Posterior cingulate gyrus (tissue), 11 donors: ENCODE data around the gene MRPL36.

ENCODE experiments used
- DNase-seq, 10 donors: peaks; one replicate each; pipeline versions ENCODE4 v3.0.0 to v3.0.0-alpha.2; 2020 to 2021; ENCODE audit warnings: mixed read lengths in 3 of 10
- intact Hi-C: fragments of 100-400 bp; cut with DNase I; formaldehyde crosslinking; loops from one replicate; pipeline ENCODE4 v1.15.1; 2023

MRPL36 gene

DNA sequence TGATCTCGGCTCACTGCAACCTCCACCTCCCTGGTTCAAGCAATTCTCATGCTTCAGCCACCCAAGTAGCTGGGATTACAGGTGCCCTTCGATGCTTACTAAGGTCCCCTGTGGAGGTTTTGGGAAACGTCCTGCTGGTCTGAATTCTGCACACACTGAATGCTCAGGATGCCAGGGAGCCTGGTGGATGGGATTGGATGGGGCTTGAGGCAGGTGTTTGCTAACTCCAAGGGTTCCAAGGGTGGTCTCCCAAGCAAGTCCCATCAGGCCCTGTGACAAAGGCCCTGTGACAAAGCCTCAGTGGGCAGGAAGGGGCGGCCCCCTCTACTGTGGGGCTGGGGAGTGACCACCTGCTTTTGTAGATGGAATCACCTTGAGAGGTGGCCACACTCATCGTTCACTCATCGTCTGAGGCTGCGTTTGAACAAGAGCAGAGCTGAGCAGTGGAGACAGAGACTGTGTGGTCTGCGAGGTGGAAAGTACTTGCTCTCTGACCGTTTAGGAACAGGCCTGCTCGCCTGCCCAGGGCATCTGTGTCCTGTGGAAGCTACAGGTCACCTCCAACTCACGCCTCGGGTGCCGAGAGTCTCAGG lies 40.2 kb downstream of the MRPL36 start:
- intact Hi-C loops: no loop called here
- DNase-seq: peak in 2 of 10 donors; percentile 2 to 58

DNA sequence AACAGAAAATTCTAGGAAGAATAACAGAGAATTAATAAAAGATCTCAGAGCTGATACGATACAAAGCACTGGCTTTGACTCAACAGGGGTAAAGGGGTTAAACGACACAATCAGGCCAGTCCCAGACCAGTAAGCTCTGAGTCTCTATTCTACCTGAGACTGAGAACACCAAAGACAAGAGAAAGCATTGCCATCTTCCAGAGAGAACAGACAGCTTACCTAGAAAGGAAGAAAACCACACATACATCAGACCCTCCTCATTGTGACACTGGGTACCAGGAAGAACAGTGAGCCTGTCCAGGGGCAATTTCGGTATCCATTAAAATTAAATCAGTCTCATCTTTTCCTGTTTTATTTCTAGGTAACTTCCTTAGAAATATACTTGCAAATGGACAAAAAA lies 41.1 kb downstream of the MRPL36 start:
- DNase-seq: no peak
- intact Hi-C loops: no loop called here

DNA sequence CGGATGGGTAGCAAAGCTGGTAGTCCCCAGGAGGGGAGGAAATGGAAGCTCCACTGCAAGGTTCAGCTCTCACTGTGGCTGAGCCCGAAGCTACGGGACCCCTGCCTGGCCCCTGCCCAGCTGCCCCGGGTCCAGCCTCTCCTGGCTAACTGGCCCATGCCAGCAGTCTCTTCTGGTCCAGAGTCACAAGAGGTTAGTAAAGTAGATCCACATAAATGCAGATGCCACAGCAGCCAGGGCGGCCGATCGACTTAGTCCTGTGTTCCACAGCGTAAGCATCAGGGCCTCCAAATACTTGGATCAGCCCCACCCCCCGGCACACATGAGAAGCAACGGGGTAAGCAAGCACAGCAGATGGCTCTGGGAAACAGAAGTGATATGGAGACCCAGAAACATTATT lies 42.1 kb downstream of the MRPL36 start:
- peak in 2 of 10 donors; percentile 50 to 70 for DNase-seq
- intact Hi-C loops: no loop called here

DNA sequence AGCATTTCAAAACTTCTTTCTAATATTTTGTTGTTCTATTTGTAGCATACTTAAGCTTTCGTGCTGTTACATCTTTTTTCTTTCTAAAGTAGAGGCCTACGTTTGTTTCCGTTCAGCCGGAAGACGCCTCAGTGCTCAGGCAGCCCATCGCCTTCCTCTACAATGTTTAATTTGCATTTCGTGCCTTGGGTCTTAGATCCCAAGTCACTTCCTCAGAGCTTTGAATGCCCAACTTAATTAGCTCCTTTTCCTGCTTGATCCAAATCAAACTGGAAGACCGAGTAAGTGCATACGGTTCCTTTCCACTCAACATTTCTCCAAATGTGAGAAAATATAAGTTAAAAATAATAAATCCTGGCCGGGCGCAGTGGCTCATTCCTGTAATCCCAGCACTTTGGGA lies 43.2 kb downstream of the MRPL36 start:
- no peak for DNase-seq
- intact Hi-C loops: no loop called here

DNA sequence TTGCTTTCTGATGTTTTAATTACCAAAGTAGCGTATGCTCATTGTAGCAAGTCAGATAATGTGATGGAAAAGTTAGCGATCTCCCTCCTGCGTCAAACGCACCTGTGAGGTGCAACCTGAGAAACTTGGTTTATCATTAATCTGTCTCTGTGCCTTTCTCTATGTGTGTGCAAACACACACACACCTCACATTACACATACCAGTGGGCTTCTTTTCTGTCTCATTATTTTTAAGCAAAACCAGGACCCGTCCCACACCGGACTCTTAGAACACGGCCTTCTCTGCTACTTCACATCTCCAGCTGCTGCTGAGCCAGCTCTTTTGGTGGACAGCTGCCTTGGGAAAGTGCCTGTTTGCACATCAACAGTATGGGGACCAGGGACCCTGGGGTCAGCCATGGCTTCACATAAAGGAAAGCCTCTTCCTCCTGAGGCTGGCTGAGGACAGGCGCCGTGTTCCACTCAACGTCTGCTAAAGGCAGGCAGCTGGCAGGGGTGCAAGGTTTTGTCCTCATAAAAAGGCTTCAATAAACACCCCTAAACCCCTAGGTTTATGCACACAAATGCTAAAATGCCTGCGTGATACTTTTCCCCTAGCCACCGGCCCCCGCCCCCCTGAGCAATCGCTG lies 44.2 kb downstream of the MRPL36 start:
- intact Hi-C loops: no loop called here
- peak in 1 of 10 donors; percentile 55 for DNase-seq

DNA sequence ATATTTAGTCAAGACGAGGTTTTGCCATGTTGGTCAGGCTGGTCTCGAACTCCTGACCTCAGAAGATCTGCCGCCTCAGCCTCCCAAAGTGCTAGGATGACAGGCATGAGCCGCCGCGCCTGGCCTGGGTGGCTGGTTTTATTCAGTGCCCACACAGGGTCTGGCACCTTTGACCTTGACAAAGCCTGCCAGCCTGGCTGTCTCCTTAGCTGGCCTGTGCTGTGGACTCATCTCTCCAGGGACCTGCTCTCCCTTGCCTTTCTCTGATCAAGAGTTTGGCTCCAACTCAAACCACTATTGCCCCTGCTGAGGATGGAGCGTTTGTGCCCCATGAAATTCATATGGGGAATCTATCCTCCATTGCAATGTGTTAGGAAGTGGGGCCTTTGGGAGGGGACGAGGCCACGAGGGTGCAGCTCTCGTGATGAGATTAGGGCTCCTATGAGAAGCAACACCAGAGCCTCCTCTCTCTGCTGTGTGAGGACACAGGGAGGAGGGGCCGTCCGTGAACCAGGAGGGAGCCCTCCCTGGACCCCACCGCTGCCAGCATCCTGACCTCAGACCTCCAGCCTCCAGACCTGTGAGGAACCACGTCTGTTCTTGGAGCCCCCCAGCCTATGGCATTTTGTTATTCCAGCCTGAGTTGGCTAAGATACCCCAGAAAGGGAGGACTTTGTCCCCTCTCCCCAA lies 45.0 kb downstream of the MRPL36 start:
- DNase-seq: peak in 2 of 10 donors; percentile 5 to 51
- intact Hi-C loops: no loop called here

DNA sequence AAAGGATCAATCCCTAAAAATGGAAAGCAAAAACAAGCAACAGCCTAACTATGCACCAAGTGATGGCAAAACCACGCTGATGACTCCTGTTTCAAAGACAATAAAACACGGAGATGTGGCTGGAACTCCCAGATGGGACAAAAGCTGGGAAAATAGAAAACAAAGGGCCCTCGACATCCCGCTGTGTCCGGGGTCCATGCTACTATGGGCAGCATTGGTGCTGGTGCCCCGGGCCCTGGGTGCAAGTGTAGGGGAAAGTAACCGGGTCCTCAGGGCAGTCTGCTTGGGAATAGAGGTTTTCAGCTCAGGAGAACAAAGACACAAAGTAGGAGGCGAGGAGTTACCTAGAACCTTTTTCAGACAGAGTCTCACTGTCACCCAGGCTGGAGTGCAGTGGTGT lies 46.1 kb downstream of the MRPL36 start:
- intact Hi-C loops: no loop called here
- peak in 1 of 10 donors; percentile 21 for DNase-seq

DNA sequence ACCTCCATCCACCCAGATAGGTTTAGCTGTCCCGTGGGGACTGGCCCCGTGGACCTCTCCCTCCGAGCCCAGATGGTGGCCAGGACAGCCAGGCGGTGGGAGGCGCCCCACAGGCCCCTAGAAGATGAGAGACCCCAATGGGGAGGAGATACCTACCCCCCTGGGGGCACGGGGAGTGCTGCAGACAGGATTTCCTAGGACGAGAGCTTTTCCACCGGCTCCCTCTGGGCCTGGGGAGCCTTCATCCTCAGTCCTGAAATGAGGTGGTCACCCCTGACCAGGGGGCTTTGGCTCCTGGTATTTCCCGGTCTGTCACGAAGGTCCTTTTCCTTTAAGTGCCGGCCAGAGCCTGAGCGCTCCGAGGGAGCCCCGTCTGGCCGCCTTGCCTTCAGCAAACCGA lies 46.8 kb downstream of the MRPL36 start:
- intact Hi-C loops: no loop called here
- peak in 2 of 10 donors; percentile 62 to 67 for DNase-seq

DNA sequence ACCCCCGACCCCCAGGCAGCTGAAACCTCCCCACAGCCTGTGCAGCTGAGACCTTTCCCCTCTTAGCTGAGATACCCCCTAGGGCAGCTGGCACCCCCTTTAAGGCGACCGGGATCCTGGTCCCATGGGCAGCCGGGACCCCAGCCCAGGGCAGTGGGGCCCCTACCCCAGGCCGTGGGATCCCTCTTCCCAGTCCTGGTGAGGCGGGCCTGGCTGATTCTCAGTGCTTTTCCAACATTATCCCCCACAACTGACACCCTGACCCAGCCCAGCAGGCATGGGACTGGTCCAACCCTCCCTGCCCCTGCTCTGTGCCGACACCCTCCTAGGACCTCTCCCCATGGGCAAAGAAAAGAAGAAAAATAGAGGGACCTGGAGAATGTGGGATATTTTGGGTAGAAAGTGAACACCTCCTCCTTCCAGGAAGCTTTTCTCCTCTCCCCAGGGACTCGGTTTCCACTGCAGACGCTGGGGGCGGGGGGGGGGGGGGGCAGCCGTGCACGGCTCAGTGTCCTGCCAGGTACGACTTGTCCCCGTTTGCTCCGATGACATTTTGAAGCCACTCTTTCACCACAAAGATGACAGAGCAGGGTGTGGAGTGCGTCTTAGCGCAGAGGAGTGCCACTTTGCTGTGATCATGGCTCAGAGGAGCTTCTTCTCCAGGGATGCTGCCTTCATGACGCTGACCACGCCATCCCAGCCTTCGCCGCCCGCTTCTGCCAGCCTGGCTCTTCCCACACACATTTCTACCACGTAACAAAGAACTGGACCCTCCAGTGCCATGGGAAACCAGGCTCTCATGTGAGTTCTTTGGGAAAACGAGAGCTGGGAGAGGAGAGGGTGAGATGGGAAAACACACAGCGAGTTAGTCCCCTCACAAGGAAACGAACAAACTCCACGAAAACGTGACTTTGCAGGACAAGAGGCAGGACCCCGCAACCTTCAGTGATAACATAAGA lies 47.5 kb downstream of the MRPL36 start:
- DNase-seq: peak in 1 of 10 donors; percentile 59

DNA sequence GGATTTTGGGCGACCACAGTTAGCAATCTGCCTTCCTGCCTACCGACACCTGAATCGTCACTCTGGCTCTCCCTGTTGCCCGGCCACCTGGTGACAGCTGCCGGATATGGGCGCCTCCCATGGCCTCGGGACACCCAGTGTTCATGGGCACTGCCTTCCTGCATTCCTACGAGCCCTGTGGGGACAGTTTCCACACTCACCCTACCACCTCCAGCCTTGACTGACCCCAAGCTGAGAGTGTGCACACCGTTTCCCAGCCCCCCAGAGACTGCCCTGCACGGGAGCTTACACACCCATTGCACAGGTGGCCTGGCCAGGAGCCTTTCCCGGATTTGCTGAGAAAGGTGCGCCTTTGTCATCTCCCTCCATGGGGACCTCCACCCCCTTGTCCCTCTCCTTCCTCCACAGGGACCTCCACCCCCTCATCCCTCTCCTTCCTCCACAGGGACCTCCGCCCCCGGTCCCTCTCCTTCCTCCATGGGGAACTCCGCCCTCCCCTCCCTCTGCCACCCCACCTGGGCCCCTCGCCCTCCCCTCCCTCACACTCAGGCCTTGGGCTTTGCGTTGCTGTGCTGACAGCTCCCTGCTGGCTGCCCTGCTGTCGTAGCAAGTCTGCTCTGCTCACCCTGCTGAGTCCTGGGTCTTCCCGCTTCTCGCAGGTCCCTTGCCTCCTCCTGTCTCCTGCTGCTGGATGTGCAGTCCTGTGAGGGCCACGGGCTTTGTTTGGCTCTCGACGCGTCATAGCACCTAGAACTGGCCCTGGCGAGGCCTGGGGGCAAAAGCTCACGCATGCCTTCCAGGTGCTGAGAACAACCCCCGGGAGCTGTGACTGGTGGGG lies 48.4 kb downstream of the MRPL36 start:
- intact Hi-C loops: no loop called here
- peak in 3 of 10 donors; percentile 12 to 76 (median 54) for DNase-seq

More for the DNA sequence above, 47.5 kb downstream of the MRPL36 start:
- intact Hi-C loops: no loop called here

DNA sequence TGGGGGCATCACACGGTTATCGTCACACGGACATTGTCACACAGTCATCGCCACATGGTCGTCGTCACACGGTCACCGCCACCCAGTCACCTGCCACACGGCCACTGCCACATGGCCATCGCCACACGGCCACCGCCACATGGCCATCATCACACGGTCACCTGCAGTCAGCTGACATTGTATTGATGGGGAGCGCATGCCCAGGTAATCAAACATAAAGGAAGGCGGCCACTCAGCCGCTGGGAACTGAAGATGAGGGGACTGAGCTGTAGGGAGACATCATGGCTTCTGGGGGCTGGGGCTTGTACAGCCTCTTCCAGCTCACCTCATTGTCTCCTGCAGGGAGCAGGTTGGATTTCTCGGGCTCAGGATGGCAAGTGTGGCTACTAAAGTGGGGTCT lies 49.2 kb downstream of the MRPL36 start:
- intact Hi-C loops: no loop called here
- peak in 2 of 10 donors; percentile 64 to 70 for DNase-seq

DNA sequence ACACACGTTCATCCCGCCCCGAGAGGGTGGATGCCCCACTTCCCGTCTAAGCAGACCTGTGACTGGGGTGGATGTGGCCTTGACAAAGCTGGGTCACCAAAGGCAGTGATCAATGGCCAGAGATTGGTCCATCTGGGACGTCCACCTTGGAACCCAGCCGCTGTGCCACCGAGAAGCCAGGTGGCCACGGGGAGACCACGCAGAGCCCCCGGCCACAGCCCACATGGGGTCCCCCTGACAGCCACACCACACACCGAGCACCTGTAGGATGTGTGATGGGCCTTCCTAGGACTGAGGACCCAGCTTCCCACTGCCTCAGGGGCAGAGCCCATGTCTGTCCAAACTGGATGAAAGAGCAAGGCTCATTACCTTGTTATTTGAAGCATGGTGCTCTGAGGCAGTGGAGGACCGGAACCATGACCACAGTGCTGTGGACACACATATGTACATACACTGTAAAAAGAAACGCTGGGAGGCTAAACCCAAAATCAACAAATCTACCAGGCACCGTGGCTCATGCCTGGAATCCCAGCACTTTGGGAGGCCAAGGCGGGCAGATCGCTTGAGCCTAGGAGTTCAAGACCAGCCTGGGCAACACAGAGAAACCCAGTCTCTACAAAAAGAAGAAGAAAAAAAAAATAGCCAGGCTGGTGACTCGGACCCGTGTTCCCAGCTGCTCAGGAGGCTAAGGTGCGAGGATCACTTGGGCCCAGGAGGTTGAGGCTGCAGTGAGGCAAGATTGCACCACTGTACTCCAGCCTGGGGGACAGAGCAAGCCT lies 50.1 kb downstream of the MRPL36 start:
- intact Hi-C loops: no loop called here
- DNase-seq: peak in 3 of 10 donors; percentile 13 to 79 (median 60)

DNA sequence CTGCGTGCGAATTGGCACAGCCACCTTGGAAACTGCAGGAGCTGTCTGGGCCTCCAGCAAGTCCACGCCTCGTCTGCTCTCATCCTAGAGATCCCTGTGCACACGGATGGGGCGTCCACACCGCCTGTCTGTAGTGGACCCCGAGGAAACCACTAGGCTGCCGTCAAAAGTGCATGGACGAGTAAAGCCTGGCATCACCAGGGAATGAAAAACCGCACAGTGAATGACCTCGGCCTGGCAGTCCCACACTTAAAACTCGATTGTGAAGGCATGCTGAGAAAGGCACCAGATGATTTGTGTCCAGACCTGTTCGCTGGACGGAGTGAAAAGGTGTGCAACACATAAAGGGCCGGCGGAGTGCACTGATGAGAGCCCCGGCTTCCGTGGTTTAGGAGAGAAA lies 50.8 kb downstream of the MRPL36 start:
- intact Hi-C loops: no loop called here
- peak in 3 of 10 donors; percentile 1 to 78 (median 16) for DNase-seq
